ENCODE measurements around the gene APBA2.

The APBA2 gene

DNA sequence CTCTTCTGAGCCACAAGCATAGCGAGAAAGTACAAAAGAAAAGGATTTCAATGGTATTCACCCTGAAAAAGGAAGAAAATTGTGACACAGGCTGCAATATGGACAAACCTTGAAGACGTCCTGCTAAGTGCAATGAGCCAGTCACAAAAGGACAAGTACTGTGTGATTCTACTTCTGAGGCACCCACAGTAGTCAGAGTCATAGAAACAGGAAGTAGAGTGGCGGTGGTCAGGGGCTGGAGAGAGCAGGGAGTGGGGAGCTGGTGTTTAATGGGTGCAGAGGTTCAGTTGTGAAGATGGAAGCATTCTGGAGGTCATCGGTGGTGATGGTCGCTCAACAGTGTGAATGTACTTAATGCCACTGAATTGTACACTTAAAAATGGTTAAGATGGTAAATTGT is 180.5 kb downstream of the APBA2 start:
- DNase-seq: no peak

DNA sequence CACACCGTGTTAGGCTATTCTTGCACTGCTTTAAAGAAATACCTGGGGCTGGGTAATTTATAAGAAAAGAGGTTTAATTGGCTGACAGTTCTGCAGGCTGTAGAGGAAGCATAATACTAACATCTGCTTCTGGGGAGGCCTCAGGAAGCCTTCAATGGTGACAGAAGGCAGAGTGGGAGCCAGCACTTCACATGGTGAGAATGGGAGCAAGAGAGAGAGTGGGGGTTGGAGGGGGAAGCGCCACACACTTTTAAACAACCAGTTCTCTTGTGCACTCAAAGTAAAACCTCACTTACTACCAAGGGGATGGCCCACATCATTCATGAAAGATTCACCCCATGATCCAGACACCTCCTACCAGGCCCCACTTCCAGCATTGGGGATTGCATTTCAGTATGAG is 181.1 kb downstream of the APBA2 start:
- DNase-seq: no peak

DNA sequence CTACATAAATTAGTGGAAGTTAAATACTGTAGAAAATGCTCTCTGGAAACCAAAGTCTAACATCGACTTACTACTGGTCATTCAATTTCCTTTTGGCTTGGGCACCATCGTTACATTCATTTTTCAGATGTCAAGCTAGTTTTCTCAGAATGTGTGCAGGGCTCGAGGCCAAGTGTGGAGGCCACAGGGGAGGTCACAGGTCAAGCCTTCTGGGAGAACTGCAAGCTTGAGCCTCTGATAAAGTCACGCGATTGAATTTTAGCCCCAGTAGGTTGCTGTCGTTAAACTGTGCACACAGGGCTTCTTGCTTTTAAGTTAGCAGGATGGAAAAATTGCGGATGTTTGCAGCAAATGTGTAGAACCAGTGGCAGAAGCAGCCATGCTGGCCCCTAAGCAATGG is 182.2 kb downstream of the APBA2 start:
- DNase-seq: no peak

DNA sequence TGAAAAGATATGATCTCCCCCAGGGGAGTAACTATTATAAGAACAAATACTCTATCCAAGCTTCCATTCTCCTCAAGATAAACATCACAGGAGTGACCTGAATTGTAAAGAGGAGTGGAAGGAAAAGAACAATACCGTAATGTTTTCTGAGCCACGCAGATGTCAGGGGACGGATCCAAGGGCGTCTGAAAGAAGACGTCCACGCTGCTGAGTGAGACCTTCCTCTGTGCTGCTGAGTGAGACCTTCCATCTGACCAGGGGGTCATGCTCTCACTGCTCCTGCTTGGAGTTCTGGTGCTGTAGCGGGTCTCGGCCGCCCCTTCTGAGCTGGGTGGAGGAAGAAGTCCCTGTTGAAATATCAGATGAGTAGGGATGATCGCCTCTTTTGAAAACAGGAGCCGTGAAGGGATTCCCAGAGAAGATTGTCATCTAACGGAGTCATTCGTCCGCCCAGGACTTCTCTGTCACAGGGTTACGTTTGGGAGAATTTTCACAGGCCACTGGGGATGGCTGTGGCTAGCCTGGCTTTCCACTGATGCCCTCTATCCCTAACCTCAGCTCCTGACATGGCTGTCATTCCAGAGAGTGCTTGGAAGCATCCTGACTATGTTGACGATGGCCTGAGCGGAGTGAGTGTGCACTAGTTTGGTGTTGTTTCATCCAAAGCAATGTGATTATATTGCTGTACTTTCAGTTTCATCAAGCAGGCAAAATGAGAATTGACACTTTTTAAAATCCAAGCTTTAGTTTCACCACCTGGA is 184.9 kb downstream of the APBA2 start:
- no peak for DNase-seq

DNA sequence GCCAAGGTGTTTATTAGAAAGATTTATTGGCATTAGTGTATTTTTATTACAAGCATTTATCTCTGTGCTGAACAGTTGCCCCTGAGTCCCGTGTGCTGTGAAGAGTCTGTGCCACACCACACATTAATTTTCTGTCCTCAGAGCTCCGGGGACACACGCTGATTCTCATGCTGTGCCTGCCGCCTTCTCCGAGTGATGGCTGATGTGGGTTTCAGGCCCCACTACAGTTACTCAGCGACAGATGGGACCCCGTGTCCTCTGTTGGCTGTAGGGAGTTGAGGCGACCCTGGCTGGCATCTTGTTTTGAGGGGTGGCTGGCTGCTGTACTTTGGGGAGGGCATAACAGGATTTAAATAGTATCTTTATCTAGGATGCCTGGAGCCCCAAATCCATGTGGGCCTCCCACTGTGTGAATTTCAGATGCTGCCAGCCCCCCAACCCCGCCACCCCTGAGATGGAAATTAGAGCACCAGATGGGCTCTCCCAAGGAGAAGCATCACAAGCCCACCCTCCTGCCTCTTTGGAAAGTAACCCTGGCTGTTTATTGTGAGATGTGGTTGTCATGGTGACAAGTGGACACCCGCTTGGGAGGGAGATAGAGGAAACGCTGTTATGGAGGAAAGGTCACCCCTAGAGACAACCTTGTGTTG is 185.6 kb downstream of the APBA2 start:
- no peak for DNase-seq

DNA sequence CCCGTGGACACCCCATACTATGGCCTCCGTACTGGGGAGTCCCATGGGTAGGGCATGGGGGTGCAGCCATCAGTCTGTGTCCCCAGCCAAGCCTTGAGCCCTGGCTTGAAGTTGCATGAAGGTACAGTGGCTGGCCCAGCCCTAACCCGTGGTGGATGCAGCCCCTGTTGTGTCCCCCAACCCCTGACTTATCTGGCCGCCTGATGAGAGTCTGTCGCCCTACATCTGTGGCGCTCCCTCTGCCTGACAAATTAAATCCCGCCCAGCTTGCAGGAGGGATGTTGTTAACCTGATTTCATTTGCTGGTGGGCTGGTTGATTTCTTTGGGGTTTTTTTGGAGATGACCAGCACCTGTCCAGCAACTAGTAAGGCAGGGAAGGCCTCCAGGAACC is 186.1 kb downstream of the APBA2 start:
- DNase-seq: no peak

DNA sequence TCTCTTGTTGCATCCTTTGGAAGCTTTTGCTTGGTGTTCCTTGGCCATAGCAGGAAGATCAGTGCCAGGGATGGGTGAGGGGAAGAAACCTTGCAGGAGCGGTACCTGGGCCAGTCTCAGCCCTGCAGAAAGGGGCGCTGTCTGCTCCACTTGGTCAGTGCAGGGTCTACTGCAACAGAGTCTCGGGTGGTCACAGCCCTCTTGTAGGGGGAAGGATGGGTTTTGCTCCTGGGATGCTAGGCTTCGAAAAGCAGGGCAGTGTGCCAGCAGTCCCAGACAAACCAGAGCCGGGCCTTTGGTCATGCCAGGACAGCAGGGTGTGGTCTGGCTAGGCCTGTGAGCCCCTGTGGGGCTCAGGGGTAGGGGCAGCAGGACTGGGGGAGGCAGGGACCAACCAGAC is 186.7 kb downstream of the APBA2 start:
- DNase-seq: no peak

DNA sequence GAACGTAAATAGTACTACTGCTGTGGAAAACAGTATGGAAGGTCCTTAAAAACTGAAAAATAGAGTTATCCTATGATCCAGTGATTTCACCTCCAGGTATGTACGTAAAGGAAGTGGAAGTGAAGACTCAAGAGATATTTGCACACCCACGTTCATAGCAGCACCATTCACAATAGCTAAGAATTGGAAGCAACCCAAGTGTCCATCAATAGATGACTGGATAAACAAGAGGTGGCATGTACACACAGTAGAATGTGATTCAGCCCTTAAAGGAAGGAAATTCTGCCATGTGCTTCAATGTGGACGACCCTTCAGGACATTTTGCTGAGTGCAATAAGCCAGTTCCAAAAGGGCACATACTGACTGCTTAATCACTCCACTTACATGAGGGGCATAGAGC is 188.3 kb downstream of the APBA2 start:
- no peak for DNase-seq

DNA sequence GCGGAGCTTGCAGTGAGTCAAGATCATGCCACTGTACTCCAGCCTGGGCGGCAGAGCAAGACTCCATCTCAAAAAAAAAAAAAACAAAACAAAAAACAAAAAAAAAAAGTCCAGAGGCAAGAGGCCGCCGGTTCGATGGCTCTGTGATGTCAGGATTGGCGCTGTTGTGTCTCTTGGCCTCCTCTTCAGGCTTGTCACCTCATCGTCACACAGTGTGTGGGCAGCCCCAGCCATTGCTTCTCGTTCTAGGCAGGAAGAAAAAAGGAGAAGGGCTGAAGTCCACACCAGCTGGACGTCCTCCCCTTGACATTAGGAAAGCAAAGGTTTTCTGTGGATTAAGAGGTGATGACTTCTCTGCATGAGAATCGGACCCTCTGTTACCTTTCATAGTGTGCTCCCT is 192.8 kb downstream of the APBA2 start:
- no peak for DNase-seq

DNA sequence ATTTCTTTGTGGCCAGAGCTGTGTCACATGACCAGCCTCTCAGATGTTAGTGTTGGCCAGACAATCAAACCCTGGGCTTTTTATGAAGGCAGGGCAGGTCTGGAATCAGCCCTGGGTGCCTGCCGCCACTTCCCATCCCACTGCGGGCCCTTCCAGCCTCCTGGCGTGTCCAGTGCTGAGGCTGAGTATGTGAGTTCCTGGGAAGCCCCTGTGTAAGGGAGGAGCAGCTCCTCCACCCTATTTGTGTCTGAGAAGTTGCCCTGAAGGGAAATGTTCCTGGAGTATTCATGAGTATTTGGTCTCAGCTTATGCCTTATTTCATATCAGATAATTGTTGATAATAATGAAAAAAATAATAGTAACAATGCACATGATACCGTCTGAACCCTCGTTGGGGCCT is 193.7 kb downstream of the APBA2 start:
- no peak for DNase-seq

DNA sequence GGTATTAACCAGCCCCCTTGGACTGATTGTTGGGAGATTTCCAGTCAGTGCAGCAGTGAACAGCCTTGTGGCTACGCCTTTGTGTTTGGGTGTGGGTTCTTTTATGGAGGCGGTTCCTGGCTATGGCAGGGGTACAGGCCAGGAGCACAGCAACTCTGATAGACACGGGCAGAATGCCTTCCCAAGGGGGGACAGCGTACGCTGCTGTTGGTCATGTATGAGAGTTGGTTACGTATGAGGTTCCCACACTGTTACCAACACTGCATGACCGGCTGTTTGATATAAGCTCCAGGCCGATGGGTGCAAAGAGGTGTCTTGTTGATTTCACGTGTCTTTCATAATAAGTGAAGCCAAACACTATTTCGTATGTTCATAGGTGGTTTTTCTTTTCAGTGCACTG is 196.0 kb downstream of the APBA2 start:
- DNase-seq: no peak

DNA sequence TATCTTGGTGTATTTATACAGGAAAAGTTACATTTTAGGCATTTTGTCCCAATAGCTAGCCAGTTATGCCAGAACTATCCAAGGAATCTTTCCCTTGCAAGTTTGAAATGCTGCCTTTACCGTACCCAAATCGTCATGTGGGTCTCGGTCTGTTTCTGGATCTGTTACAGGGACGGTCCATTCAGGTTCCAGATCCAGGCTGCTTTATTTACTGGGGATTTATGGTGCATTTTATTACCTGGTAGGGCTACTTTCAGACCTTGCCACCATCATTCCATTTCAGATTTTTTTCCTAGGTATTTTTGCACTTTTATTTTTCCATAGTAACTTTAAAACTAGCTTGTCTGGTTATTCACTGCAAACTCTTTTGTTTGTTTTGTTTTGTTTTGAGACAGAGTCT is 197.4 kb downstream of the APBA2 start:
- DNase-seq: no peak

DNA sequence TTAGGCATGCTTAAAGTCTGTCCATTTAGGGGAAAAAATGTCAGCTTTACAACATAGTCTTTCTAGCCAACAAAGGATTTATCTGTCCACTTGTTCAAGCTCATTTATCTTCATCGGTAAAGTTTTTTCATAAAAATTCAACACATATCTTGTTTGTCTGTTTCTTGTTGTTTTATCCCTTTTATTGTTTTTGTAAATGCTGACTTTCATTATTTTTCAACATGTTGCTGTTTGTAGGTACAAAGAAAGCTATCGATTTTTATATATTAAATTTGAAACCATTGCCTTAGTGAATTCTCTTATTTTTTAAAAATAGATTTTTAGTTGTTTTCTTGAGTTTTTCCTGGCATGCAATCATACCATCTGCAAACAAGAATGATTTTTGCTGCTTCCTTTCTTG is 198.1 kb downstream of the APBA2 start:
- DNase-seq: no peak

DNA sequence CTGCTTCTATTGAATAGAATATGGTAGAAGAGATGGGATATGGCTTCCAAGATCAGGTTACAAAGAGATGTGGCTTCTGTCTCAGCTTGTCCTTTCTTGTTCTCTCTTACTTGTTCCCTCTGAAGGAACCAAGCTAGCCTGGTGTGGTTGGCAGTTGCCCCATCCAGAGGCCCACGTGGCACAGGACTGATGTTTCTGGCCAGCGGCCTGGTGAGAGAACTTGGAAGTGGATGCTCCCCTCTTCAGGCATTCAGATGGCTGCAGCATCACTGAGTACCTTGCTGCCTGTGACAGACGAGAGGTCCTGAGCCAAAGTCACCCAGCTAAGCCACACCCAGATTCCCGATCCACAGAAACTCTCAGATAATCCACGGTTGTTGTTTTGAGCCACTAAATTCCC is 200.2 kb downstream of the APBA2 start:
- no peak for DNase-seq

DNA sequence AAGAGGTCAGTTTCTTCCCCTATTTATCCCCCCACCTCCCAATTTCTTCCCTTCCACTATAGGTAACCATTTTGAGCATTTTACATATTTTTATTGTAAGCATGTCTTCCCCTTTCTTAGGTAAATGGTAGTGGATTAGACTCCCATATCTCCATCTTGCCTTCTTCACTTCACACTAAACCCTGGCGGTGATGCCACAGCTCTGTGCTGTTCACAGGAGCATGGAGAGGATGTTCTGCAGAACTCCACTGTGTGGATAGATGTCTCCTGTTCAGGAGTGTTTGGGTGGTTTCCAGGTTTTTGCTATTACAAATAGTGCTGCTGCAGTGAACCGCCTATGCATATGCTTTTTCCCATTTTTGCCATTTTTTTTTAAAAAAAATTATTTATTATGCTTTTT is 201.1 kb downstream of the APBA2 start:
- DNase-seq: no peak

DNA sequence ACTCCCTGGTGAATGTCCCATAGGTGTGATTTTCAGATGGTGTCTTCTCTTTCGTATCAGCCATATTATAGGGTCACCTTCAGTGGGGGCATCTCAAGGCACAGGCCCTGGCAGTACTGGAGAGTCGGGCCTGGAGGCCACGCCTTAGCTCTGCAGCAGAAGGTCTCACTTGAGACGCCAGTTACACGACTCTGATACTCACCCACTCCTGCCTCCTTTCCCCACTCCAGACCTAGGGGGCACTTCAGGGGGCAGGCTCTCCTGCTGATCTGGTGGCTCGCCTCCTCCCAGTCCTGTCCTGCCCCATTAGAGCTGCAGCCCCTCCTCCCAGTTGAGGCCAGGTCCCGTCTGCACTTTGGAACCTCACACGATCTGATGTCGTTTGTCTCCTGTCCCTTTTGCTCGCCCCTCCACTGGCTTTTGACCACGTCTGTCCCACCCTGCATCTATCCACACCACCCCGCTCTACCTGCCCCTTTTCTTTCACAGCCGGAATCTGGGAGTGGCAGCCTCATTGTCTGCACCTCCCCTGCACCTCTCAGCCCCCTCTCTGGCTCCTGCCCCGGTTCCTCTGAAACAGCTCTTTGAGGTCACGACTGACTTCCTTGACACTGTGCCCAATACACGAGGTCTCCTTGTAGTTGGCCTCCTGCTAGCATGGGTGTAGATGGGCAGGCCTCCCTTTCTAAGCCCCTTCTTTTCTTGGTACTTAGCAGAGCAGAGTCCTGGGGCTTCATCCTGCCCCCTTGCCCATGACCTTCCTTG is 201.9 kb downstream of the APBA2 start:
- DNase-seq: no peak

DNA sequence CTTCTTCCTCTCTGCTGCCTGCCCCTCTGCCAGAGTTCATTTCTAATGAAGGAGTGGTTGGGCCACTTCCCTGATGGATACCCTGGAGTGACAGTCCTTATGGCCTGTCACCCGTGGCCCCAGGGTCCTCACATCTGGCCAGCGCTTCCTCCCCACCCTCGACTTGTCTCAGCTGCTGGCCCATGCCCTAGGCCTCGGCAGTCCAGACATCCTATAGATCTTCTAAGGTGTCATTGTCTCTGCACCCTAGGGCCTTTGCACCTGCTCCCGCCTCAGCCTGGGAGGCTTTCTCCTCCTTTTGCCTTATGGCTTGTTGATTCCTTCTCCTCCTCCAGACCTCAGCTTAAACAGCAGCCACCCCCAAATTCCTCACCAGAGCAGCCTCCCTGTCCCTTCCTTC is 202.9 kb downstream of the APBA2 start:
- no peak for DNase-seq

DNA sequence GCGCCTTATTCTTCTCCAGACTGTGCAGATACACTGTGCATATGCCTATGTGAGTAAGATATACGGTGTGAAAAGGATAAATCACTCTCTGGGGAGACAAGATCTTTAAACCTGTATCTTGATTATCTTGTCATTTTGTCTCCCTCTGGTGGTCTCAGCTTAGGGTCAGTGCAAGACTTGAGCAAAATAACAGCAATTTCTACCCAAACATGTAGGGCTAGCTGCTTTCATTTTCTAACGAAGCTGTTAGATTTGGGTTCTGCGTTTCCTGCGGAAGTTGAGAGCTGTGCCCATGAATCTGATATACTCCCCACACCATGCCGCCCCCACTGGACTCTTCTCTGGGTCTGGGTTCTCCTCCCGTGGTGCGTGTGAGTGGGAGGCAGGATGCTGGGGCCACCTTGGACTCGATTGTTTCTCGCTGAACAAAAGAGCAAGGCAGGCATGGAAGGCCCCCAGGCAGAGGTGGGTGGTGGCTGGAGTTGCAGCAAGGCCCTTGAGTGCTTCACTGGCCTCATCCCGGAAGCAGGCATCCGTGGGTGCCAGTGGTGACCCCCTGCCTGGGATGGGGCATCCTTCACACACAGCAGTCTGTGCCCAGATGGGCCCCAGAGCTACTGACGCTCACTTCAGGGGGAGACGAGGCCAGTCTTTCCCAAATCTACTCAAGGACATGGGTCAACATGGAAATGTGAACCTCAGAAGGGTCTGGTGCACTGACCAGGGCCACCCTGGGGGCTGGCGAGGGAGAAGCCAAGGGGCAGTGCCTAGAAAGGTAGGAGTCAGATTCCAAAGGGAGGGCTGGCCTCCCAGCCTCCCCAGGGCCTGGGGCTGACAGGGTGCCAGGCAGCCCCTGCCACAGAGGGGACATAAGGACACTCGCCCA is 204.2 kb downstream of the APBA2 start:
- no peak for DNase-seq

DNA sequence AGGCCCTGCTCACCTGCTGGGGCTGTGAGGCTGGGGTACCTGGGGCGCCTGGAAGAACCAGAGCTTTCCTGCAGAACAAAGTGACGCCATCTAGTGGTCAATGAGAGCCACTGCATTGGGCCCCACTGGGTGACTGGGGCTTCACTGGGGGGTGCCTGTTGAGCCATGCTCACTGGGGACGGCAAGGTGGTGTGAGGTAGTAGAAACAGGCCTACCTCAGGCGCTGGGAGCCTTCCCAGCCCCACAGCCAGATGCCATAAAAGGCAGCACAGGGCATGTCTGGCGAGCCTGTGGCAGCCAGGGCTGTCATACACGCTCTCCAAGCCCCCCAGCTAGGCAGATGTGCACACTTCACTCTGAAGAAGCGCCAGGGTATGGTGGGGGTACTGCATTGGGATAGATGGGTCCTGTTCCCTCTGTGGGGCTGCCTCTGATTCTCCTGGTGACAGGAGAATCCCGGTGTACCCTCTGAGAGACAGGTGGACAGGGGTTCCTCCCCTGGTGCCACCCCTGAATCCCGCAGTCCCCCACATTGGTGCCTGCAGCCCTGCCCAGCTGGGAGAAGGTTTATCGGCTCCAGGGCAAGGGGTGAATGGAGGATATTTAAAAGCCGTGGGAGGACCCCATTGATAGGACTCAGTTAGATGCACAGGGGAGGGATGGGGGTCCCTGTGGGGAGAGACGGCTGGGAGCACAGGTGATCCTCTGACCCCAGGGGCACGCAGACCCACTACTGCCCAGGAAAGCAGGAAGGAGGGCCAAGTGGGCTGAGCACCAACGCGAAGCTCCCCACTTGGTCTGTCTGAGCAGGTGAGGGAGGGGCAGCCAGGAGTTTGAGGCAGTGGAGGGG is 205.1 kb downstream of the APBA2 start:
- DNase-seq: peak; percentile 26

DNA sequence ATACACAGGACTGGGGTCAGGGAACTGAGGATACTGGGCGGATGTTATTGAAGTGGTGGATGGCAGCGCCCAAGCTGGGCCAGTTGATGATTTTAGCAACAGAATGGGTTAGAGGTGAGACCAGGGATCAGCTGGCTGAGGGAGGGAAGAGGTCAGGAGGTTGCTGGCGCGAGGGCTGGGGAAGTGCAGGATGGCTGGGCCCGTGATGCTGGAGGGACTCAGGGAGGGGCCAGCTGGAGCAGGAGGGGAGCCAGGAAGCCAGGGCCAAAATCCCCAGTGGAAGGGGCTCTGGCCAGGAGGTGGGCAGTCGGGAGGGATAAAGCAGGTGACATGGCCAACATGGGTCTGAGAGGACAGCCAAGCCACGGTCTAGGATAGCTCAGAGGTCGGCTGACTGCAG is 205.9 kb downstream of the APBA2 start:
- DNase-seq: no peak

DNA sequence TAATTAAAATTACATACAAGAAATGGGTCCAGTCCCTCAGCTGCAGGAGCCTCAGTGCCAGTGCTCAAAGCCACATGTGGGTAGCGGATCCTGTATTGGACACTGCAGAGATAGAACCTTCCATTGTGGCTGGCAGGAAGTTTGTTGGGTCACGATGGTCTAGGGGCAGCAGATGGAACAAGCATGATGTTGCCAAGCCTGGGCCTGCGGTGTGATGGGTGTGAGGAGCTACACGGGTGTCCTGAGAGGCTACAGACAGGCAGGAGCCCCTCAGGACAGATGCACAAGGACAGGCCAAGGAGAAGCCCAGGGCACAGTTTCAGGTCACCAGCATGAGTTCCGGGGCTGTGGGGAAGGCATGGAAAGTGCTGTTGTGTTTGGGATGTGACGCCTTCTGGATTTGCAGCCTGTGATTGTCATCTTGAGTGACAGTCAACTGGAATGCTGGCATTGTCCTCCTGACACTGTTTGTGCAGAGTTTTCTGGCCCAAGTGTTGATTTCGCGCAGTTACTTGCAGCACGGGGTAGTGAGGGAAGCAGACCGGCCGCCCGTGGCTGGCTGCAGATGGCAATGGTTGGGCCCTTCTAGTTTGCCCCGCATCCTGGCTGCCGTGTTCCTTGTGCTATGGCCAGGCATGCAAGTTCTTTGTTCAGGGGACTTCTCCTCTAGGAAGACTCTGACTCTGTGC is 206.7 kb downstream of the APBA2 start:
- no peak for DNase-seq

DNA sequence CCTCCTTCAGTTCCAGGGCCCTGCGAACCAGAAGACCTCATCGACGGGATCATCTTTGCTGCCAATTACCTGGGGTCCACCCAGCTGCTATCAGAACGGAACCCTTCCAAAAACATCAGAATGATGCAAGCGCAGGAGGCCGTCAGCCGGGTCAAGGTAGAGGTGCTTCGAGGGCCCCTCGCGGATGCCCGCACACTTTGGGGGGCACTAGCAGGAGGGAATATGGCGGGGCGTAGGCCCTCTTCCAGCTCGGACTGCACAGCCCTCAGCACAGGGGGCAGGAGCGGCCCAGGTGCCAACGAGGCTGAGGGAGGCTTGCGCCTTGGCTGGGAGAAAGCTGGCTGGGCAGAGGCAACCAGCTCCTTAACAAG is 207.3 kb downstream of the APBA2 start:
- DNase-seq: no peak
